CD4-positive, CD25-positive, alpha-beta regulatory T cell (primary cell): ENCODE measurements around the gene CD5L. TPM values are rescaled to one million over a fixed set of nuclear protein-coding genes. Genes with fewer than 3 reads are reported as not detected.

Experiments
- ATAC-seq, 2 donors: fragments of 150-1000 bp; cut with Tn5 transposase; one replicate each; pipeline ENCODE4 v1.10.0; 2021; ENCODE audit warnings: low read depth in 2 of 2, moderate number of reproducible peaks in 2 of 2, moderate library complexity in 1 of 2
- DNase-seq, 3 donors: peaks; one replicate each; pipeline versions ENCODE4 v3.0.0 to v3.0.0-alpha.2; 2012 to 2022; ENCODE audit warnings: mixed read lengths in 1 of 3
- H3K27ac ChIP-seq: one replicate; pipeline ENCODE4 v1.7.0; 2013; ENCODE audit warnings: mild to moderate bottlenecking, low read length; ENCODE audit not compliant: insufficient read depth, poor library complexity, severe bottlenecking
- H3K27me3 ChIP-seq: one replicate; pipeline ENCODE4 v1.7.0; 2013; ENCODE audit warnings: low read length; ENCODE audit not compliant: control insufficient read depth, insufficient read depth
- H3K36me3 ChIP-seq: one replicate; pipeline ENCODE4 v1.7.0; 2013; ENCODE audit warnings: mild to moderate bottlenecking, low read length, moderate library complexity; ENCODE audit not compliant: control insufficient read depth, insufficient read depth
- H3K4me1 ChIP-seq: 2 replicates; pipeline ENCODE4 v1.7.0; 2013; ENCODE audit warnings: mild to moderate bottlenecking, low read length; ENCODE audit not compliant: insufficient read depth, control insufficient read depth, poor library complexity, severe bottlenecking
- H3K4me3 ChIP-seq: one replicate; pipeline ENCODE4 v1.7.0; 2013; ENCODE audit warnings: low read depth, mild to moderate bottlenecking, low read length, moderate library complexity
- H3K9me3 ChIP-seq, 2 experiments: 1 replicate in 1 of 2; 2 replicates in 1 of 2; pipeline ENCODE4 v1.7.0; 2013; ENCODE audit warnings: low read length in 2 of 2, mild to moderate bottlenecking in 1 of 2, moderate library complexity in 1 of 2; ENCODE audit not compliant: control insufficient read depth in 2 of 2
- H3K27ac Mint-ChIP-seq, 3 donors: one replicate each; pipeline ENCODE4 v1.8.0; 2020 to 2022; ENCODE audit warnings: mild to moderate bottlenecking in 3 of 3, mixed read lengths in 3 of 3, moderate library complexity in 2 of 3
- H3K27me3 Mint-ChIP-seq: one replicate; pipeline ENCODE4 v1.8.0; 2022; ENCODE audit warnings: mild to moderate bottlenecking, mixed read lengths
- H3K36me3 Mint-ChIP-seq: one replicate; pipeline ENCODE4 v1.8.0; 2020; ENCODE audit warnings: mixed read lengths
- H3K4me1 Mint-ChIP-seq, 4 donors: one replicate each; pipeline ENCODE4 v1.8.0; 2020 to 2022; ENCODE audit warnings: mixed read lengths in 4 of 4, mild to moderate bottlenecking in 1 of 4
- H3K4me3 Mint-ChIP-seq, 4 donors: one replicate each; pipeline ENCODE4 v1.8.0; 2020 to 2022; ENCODE audit warnings: mild to moderate bottlenecking in 4 of 4, mixed read lengths in 4 of 4, moderate library complexity in 3 of 4
- H3K9me3 Mint-ChIP-seq, 7 donors: one replicate each; pipeline ENCODE4 v1.8.0; 2020 to 2022; ENCODE audit warnings: mixed read lengths in 7 of 7, mild to moderate bottlenecking in 3 of 7, moderate library complexity in 2 of 7
- polyA plus RNA-seq, 4 donors: library from polyadenylated mRNA; unstranded; fragments of 300-500 nt; fragmentation: Illumina TruSeq; gene quantifications; one replicate each; pipeline ENCODE4 v1.2.3, GENCODE V29; 2021
- total RNA-seq: library from RNA; stranded (reverse); gene quantifications from one replicate; pipeline ENCODE4 v1.2.3, GENCODE V29; 2022

CD5L gene
- total and polyA plus RNA-seq, 5 donors from 2014 or later: not detected

- no peaks in the 10 kb centered on the region for H3K9me3 Mint-ChIP-seq
- Histone ChIP-seq H3K27me3 (peaks cover 8% of the 10 kb centered on the region), H3K27ac (no peak overlapping the region), H3K4me3 (no peak overlapping the region), H3K4me1 (no peaks in the 10 kb centered on the region), H3K36me3 (no peaks in the 10 kb centered on the region), H3K9me3 (no peaks in the 10 kb centered on the region)
- peaks cover 9% of the 10 kb centered on the region for H3K27me3 Mint-ChIP-seq
- H3K4me3 Mint-ChIP-seq: no peak overlapping the region
- ATAC-seq (no peak), DNase-seq (no peak)
- H3K4me1 Mint-ChIP-seq: no peaks in the 10 kb centered on the region
- H3K27ac Mint-ChIP-seq: no peak overlapping the region
- no peaks in the 10 kb centered on the region for H3K36me3 Mint-ChIP-seq
Observed at GRCh38 chr1:157831968-157832626, 9.5 kb downstream of the CD5L start.

DNA sequence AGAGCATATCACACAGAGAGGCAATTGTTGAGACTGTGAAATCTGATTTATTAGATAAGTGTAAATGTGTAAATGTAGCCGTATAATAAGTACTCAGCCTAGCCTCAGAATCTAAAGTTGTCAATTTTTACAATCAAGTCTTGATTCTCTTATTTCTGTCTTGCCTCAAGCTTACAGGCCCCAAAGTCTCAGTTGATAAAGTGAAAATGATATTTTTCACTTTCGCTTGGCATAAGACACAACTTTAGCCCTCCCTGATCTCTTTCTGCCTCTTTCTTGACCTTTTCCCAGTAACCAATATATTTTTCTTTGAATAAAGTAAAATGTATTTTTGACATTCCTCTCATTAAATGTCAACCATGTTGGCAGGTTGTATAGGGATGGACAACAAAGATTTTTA is 10.7 kb downstream of the CD5L start:
- Histone ChIP-seq H3K9me3 (no peaks in the 10 kb centered on the region), H3K27ac (no peak overlapping the region), H3K4me3 (no peak overlapping the region), H3K4me1 (no peaks in the 10 kb centered on the region), H3K27me3 (peaks cover 8% of the 10 kb centered on the region), H3K36me3 (no peaks in the 10 kb centered on the region)
- Mint-ChIP-seq H3K27ac (no peak overlapping the region), H3K27me3 (peaks cover 9% of the 10 kb centered on the region), H3K4me1 (no peaks in the 10 kb centered on the region), H3K9me3 (no peaks in the 10 kb centered on the region), H3K4me3 (no peak overlapping the region), H3K36me3 (no peaks in the 10 kb centered on the region)
- DNase-seq: no peak
- ATAC-seq: no peak

DNA sequence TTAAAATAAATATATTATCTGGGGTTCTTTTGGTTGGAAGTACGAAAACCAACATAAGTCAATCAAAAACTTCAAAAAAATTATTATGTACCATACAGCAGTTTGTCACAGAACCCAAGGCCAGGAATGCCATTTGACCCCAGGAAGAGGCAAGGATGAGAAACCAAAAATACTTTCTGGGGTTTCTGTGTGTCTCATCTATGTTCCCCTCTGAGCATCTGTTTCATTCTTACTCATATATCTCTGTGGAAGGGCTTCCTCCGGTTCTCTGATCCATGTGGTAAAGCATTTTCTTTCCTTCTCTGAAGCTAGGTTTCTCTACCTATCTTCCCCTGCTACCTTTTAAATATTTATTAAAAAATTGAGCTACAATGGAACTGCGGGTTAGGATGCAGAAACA is 11.9 kb downstream of the CD5L start:
- Histone ChIP-seq H3K27me3 (peaks cover 8% of the 10 kb centered on the region), H3K27ac (no peak overlapping the region), H3K4me3 (no peak overlapping the region), H3K4me1 (no peaks in the 10 kb centered on the region), H3K36me3 (no peaks in the 10 kb centered on the region), H3K9me3 (no peaks in the 10 kb centered on the region)
- Mint-ChIP-seq H3K27me3 (peaks cover 5% of the 10 kb centered on the region), H3K36me3 (no peaks in the 10 kb centered on the region), H3K27ac (no peak overlapping the region), H3K9me3 (no peaks in the 10 kb centered on the region), H3K4me3 (no peak overlapping the region), H3K4me1 (no peaks in the 10 kb centered on the region)
- ATAC-seq (no peak), DNase-seq (no peak)

- H3K36me3 Mint-ChIP-seq: no peaks in the 10 kb centered on the region
- no peak overlapping the region for H3K27ac Mint-ChIP-seq
- no peak overlapping the region for H3K4me3 Mint-ChIP-seq
- H3K27me3 Mint-ChIP-seq: peaks cover 5% of the 10 kb centered on the region
- ATAC-seq: no peak
- no peaks in the 10 kb centered on the region for H3K36me3 ChIP-seq
- peaks cover 0 to 1% (median 0%) of the 10 kb centered on the region in 7 donors for H3K9me3 Mint-ChIP-seq
- H3K4me1 Mint-ChIP-seq: no peaks in the 10 kb centered on the region
- H3K27ac ChIP-seq: no peak overlapping the region
- no peak for DNase-seq
- H3K9me3 ChIP-seq: no peaks in the 10 kb centered on the region
- H3K4me1 ChIP-seq: no peaks in the 10 kb centered on the region
- H3K4me3 ChIP-seq: no peak overlapping the region
- H3K27me3 ChIP-seq: peaks cover 8% of the 10 kb centered on the region
Observed at GRCh38 chr1:157829210-157829609, 12.4 kb downstream of the CD5L start.

- peaks cover 5% of the 10 kb centered on the region for H3K27me3 Mint-ChIP-seq
- no peaks in the 10 kb centered on the region for H3K36me3 Mint-ChIP-seq
- peaks cover 0 to 4% (median 0%) of the 10 kb centered on the region in 7 donors for H3K9me3 Mint-ChIP-seq
- H3K4me1 Mint-ChIP-seq: peaks cover 0 to 3% (median 0%) of the 10 kb centered on the region in 4 donors
- DNase-seq (no peak), ATAC-seq (no peak)
- H3K4me1 ChIP-seq: no peaks in the 10 kb centered on the region
- no peak overlapping the region for H3K4me3 ChIP-seq
- no peaks in the 10 kb centered on the region for H3K36me3 ChIP-seq
- H3K4me3 Mint-ChIP-seq: no peak overlapping the region
- H3K27ac ChIP-seq: no peak overlapping the region
- no peak overlapping the region for H3K27ac Mint-ChIP-seq
- H3K27me3 ChIP-seq: no peaks in the 10 kb centered on the region
- no peaks in the 10 kb centered on the region for H3K9me3 ChIP-seq
Observed at GRCh38 chr1:157820299-157820698, 21.3 kb downstream of the CD5L start.

DNA sequence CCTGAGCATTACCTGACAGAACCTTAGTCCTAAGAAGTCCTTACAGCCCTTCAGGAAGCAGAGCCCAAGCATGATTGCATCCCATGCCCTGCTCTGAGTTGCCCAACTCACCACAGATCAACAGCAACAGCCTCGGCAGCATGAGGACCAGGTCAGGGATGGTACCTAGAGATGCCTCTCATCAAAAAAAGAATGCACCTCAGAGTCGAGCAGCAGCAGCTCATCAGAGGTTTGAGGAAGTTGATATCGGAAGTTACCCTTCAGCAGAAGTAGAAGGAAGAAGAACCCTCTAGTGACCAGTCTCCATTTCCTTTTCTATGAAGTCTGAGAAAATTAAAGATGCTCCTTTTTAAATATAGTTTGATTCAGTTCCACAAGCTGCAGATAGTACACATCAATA is 21.7 kb downstream of the CD5L start, which contains the start of gene FCRL1:
FCRL1 (minus strand) TSS at position 225 of the 400 bp plus-strand sequence; CDS start at position 142, 83 bp downstream.
- Mint-ChIP-seq H3K36me3 (no peaks in the 10 kb centered on the region), H3K27ac (no peak within 1 kb of the TSS), H3K9me3 (peaks cover 0 to 4% (median 0%) of the 10 kb centered on the region in 7 donors), H3K4me3 (no peak within 1 kb of the TSS), H3K27me3 (peaks cover 5% of the 10 kb centered on the region), H3K4me1 (peaks cover 0 to 3% (median 0%) of the 10 kb centered on the region in 4 donors)
- DNase-seq (peak in 1 of 3 donors; percentile 3), ATAC-seq (peak in 1 of 2 donors; percentile 28)
- H3K36me3 ChIP-seq: no peaks in the 10 kb centered on the region
- no peak within 1 kb of the TSS for H3K27ac ChIP-seq
- no peaks in the 10 kb centered on the region for H3K4me1 ChIP-seq
- H3K4me3 ChIP-seq: peak within 1 kb of the TSS; percentile 21
- no peaks in the 10 kb centered on the region for H3K9me3 ChIP-seq
- H3K27me3 ChIP-seq: no peaks in the 10 kb centered on the region

GRCh38 chr1:157819215-157819614 is 22.4 kb downstream of the CD5L start:
- DNase-seq (no peak), ATAC-seq (no peak)
- H3K9me3 Mint-ChIP-seq: peaks cover 0 to 3% (median 0%) of the 10 kb centered on the region in 7 donors
- no peaks in the 10 kb centered on the region for H3K36me3 Mint-ChIP-seq
- no peak overlapping the region for H3K27ac ChIP-seq
- H3K4me3 Mint-ChIP-seq: no peak overlapping the region
- no peak overlapping the region for H3K27ac Mint-ChIP-seq
- no peaks in the 10 kb centered on the region for H3K27me3 ChIP-seq
- H3K9me3 ChIP-seq: peaks cover 0 to 2% of the 10 kb centered on the region in 2 experiments
- peaks cover 5% of the 10 kb centered on the region for H3K27me3 Mint-ChIP-seq
- no peaks in the 10 kb centered on the region for H3K4me1 ChIP-seq
- peak overlapping the region; percentile 21 for H3K4me3 ChIP-seq
- H3K4me1 Mint-ChIP-seq: peaks cover 0 to 3% (median 0%) of the 10 kb centered on the region in 4 donors
- no peaks in the 10 kb centered on the region for H3K36me3 ChIP-seq

- Histone ChIP-seq H3K27ac (no peak overlapping the region), H3K4me1 (no peaks in the 10 kb centered on the region), H3K4me3 (no peak overlapping the region), H3K36me3 (no peaks in the 10 kb centered on the region), H3K9me3 (peaks cover 14 to 21% of the 10 kb centered on the region in 2 experiments), H3K27me3 (no peaks in the 10 kb centered on the region)
- DNase-seq (no peak), ATAC-seq (no peak)
- H3K27me3 Mint-ChIP-seq: peaks cover 14% of the 10 kb centered on the region
- no peaks in the 10 kb centered on the region for H3K36me3 Mint-ChIP-seq
- peaks cover 0 to 20% (median 4%) of the 10 kb centered on the region in 7 donors for H3K9me3 Mint-ChIP-seq
- peaks cover 0 to 3% (median 0%) of the 10 kb centered on the region in 4 donors for H3K4me1 Mint-ChIP-seq
- H3K27ac Mint-ChIP-seq: no peak overlapping the region
- H3K4me3 Mint-ChIP-seq: no peak overlapping the region
Observed at GRCh38 chr1:157813269-157813668, 28.3 kb downstream of the CD5L start.
